HG03066 (cell line): Measurements from ENCODE around the gene IDUA.
"Not testable (repeated sequence)": the region's sequence is repeated elsewhere in the genome, so short reads cannot be mapped to it uniquely, and the experiment has no call there.

Experiments
- ATAC-seq: cut with Tn5 transposase; IDR thresholded peaks from one replicate; pipeline ENCODE4 v1.9.1; 2021; ENCODE audit warnings: low read depth; ENCODE audit not compliant: unreplicated experiment

Gene IDUA

DNA sequence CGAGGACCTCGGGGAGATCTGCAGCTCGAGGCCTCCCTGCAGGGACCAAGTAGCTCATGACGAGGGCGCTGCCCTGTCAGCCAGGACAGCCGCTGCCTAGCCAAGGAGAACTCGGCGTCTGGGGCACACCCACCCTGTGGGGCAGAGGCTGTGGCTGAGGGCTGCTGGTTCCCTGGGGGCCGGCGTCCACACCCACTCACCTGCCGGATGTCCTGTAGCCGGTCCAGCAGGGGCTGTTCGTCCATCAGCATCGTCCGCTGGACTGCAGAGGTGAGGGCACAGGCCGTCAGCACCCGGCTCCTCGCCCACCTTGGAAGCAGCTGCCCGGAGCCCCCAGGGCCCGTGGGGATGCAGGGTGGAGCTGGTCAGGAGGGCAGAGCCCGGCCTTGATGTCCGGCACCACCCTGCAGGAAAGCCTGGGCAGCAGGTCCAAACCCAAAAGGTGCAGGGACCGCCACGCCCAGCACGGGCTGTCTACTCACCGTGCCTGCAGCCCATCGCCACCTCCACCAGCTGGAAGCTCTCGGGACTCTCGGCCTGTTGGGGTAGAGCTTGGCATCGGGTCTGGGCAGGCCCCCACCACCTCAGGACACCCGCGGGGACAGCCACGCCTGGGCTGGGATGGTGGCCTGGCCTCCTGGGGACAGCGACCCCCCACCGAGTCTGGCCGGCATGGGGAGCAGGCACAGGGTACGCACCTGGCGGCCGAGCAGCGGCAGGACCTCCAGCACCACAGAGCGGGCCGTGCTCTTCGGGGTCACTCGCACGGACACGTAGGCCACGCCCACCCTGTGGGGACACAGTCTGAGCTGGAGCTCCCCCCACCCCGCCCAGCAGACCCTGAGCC, 20.4 kb upstream of the IDUA start:
- ATAC-seq = no peak

DNA sequence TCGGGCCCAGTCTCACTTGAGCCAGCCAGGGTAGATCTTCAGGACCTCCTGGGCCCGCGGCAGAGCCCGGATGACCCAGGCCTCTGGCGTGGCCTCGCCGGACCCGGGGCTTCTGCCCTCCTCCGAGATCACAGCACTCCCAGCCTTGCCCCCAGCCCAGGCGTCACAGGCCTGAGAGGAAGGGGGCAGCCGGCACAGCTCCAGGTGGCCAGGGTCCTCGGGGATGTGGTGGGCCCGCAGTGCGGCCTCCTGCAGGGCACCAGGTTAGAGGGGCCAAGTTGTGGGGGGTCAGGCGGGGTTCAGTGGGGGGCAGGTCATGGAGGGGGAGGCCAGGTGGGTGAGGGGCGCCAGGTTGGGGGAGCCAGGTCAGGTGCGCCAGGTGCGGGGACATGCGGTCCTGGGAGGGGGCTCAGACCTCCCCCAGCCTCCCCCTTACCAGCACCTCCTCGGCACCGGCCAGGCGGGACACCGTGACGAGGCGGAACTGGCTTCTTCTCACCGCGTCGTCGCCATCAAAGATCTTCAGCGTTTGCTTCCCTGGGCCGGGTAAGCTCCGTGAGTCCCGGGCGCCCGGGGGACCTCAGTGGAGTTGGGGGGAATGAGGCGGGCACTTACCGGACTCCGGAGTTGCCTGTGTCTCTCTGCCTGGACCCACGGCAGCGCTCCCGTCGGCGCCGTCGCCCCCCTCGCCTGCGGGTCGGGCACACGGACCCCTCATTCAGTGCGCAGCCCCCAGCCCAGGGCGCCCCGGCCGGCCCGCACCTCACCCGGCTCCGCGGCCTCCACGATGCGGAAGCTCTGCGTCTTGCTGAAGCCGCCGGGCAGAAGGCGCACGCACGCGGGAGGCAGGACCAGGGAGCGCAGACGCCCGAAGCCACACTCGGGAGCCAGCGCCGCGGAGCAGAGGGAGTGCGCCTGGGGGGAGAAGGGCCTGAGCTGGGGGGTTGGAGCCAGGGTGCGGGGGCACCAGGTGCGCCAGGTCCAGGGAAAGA, 19.4 kb upstream of the IDUA start:
- ATAC-seq = no peak

- ATAC-seq = no peak
Observed at GRCh38 chr4:968221-968620, 18.6 kb upstream of the IDUA start.

DNA sequence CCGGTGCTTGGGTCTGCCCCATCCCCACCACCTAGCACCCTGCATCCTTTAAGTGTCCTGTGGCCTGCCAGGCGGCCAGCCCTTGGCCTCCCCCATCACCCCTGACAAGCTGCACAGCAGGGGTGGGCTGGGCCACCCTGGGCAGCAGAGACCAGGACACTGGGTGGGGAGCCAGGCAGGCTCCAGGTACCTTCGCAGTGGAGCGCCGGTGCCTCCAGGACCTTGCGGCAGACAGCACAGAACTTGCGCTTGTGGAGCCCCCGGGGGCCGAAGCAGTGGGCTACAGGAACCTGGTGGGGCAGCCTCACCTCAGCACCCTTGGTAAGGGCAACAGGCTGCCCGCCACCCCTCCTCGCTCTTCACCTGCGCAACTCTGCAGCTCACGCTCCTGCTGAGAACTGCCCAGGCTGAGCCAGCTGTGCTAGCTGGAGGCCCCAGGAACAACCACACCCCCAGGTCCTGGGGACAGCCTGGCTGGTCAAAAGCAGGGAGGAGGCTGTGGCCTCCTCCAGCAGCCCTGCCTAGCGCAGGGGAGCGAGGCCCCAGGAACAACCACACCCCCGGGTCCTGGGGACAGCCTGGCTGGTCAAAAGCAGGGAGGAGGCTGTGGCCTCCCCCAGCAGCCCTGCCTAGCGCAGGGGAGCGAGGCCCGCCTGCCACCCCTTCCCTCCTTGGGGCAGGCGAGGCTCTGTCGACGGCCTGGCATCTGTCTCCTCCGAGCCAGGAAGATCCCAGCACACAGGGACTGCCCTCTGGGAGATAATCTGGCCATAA, 18.0 kb upstream of the IDUA start:
- no peak for ATAC-seq

DNA sequence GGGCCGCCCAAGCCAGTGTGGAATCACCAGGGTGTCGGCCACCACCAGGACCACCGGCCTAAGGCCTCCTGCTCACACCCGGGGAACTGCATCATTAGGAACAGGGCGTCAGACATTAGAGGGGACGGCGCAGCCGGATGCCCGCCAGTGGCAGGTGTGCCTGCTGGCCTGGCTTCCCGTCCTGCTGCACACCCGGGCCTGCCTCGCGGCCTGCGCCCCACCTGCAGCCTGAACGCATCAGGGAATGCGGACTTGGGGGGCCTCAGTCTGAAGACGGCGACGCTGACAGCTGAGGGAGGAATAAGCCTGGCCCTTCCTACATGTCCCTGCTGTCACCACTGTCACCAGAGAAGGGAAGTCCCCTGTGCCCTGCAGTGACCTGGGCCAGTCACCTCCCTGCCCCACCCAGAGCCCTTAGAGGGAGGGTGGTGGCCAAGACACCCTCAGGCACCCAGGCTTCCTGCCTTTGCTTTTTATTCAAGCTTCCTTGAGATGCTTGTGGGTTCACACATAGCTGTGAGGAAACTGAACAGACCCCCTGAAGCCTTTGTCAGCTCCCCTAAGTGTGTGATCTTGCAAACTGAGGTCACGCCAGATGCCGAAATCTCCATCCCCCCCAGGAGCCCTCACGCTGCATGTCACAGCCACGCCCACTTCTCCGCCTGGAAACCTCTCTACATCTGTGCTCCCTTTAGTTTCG, 16.6 kb upstream of the IDUA start:
- ATAC-seq = no peak

GRCh38 chr4:970854-971520, 15.9 kb upstream of the IDUA start:
- no peak for ATAC-seq

GRCh38 chr4:971666-972500, 15.0 kb upstream of the IDUA start:
- no peak for ATAC-seq

DNA sequence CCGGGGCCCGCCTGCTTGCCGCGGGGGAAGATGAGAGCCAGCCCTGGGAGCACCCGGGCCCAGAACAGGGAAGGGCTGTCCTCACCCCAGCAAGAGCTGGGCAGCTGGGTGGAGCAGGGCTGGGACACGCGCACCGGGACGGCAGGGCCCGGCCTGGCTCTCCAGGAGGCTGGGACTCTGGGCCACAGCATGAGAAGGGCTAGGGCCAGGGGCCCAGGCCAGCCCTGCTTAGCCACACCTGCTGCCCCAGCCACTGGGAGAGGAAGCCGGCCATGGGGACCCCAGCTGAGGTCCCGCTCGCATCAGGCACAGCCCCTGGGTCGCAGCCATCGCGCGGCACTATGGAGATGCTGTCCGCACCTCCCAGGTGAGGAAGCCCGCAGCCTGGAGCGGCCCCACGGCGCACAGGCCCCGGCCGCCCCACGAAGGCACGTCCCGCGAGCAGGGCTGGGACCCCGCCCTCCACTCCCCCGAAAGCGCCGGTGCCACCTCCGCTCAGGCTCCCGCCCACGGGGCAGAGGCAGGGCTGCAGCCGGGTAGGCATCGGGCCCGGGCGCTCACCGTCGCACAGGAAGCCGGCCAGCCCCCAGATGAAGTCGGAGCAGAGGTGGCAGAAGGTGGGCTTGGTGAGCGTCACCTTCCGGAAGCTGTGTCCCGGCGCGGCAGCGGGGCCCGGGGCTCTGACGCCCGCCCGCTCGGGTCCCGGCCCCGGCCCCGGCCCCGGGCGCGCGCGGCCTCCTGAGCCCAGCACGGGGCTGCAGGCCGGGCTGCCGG, 14.0 kb upstream of the IDUA start:
- peak; percentile 42 for ATAC-seq

DNA sequence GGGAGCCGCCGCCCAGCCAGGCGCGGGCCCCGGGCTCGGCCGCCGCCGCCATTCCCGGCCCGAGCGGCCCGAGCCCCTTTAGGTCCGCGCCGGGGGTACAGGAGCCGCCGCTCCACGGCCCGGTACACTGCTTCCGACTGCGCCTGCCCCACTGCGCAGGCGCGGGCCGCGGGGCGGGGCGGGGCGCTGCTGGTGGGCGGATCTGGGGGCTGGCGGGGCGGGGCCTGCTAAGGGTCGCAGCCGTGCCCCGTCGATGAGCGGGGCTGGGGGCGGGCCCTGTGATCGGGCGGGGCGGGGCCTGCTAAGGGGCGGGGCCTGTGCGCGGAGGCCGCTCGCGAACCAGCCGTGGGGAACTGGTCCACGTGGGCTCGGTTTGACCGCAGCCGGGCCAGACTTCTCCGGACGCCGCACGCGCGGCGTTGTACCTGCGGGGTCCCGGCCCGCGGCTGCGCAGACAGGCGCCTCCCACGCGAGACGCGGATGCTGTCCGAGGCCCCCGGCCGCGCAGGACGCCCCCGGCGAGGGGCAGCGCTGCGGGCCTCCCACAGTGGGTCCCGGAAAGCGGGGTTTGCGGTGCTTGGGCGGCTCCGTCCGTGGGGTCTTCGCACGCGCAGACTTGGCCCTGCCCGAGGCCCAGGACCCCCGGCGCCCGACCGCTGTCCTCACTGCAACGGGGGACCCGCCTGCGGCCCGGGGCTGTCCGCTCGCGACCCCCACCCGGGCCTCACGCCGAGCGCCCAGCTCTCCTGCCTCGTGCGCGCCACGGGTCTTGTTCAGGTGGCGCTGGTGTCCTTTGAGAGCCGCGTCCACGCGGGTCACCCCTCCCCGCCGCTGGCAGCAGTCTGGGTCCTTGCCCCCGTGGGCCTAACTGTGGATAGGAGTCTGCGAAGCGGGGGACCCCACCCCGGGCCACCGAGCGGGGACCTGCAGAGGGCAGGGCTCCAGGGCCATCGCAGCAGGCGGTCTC, 13.1 kb upstream of the IDUA start, which contains the start of gene DGKQ:
TSS of gene DGKQ (minus strand) at position 139 of the 967 bp plus-strand sequence. CDS start at position 52, 87 bp downstream.
- ATAC-seq = peak; percentile 67

- no peak for ATAC-seq
Observed at GRCh38 chr4:974668-975067, 12.2 kb upstream of the IDUA start.

DNA sequence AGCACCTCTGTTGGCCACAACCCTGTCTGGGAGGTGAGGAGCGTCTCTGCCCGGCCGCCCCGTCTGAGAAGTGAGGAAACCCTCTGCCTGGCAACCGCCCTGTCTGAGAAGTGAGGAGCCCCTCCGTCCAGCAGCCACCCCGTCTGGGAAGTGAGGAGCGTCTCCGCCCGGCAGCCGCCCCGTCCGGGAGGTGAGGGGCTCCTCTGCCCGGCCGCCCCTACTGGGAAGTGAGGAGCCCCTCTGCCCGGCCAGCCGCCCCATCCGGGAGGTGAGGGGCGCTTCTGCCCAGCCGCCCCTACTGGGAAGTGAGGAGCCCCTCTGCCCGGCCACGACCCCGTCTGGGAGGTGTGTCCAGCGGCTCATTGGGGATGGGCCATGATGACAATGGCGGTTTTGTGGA, 10.8 kb upstream of the IDUA start:
- not testable (repeated sequence) for ATAC-seq

GRCh38 chr4:978957-979701, 7.7 kb upstream of the IDUA start:
- no peak for ATAC-seq

DNA sequence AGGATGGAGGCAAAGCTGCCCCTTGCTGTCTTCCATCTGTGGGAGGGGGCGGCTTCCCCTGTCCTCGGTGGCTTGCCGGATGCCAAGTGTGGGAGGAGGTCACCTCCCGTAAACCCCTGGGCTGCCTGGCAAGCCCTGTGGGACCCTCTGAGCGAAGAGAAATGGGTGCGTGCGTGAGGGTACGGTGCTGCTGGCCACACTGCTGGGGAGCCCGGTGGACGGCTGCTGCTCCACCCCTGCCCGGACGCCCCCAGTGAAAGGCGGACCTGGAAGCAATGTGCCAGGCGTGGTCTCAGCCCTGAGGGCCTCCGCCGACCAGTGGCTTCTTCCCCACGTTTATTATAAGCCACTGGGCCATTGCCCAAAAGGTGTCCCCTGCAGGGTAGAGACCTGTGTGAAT, 4.6 kb upstream of the IDUA start:
- ATAC-seq = no peak

- no peak for ATAC-seq
Observed at GRCh38 chr4:982814-983213, 4.0 kb upstream of the IDUA start.

- no peak for ATAC-seq
Observed at GRCh38 chr4:984336-985054, 2.3 kb upstream of the IDUA start.
